Measurements from ENCODE around the gene VAT1L. TPM values are rescaled to one million over a fixed set of nuclear protein-coding genes. Genes with fewer than 3 reads are reported as not detected.

The VAT1L gene
- total RNA-seq, 1 donor from 2014 or later: not detected

DNA sequence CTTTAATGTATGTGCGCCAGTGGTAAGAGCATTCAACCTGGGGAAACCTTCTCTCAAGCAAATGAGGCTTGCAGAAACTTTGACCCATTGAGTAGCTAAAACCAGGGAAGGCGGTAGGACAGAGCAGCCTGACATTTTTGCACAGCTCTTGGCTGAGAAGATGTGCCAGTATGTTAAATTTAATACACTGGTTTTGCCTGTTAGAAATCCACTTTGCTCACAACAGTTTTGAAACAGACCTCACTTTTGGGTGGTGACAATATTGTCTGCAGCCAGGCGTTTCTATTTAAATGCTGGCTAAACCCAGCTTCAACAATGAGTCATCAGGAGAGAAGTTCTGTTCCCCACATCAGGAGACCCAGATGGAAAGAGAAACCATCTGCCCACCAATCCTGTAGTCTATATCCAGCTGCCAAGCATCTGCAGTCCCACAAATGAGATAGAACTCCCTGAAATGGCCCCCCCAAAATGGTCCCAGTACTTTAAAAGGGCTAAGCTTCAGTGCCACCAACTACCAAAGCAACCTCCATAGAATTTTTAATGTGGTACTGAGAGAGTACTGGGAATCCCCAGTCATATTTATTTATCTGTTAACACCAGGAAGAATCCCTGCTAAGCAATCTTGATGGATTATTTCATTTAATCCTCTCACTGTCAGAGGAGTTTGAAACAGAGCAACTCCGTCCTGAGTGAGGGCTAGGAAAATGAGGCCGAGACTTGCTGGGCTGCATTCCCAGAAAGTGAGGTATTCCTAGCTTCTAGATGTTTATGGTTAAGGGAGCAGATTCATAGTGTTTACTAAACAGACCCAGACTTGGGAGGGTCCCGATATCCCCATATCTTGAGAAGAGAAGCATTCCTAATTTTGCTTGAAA lies 205.0 kb downstream of the VAT1L start:
- FAIRE-seq (no peak), DNase-seq (ENCODE audit: low read depth) (peak; percentile 17)
- H3K4me3 ChIP-seq (ENCODE audit: low read depth, low read length): no peak overlapping the region
- no peaks in the 10 kb centered on the region for H3K36me3 ChIP-seq (ENCODE audit: control insufficient read depth, insufficient read depth, low read length)
- TF ChIP-seq, protein P1, sequence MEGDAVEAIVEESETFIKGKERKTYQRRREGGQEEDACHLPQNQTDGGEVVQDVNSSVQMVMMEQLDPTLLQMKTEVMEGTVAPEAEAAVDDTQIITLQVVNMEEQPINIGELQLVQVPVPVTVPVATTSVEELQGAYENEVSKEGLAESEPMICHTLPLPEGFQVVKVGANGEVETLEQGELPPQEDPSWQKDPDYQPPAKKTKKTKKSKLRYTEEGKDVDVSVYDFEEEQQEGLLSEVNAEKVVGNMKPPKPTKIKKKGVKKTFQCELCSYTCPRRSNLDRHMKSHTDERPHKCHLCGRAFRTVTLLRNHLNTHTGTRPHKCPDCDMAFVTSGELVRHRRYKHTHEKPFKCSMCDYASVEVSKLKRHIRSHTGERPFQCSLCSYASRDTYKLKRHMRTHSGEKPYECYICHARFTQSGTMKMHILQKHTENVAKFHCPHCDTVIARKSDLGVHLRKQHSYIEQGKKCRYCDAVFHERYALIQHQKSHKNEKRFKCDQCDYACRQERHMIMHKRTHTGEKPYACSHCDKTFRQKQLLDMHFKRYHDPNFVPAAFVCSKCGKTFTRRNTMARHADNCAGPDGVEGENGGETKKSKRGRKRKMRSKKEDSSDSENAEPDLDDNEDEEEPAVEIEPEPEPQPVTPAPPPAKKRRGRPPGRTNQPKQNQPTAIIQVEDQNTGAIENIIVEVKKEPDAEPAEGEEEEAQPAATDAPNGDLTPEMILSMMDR (IDR thresholded peaks at IDR 0.05; ENCODE audit: insufficient read depth, low read length, severe bottlenecking): no peak
- H3K27me3 ChIP-seq (ENCODE audit: control insufficient read depth, insufficient read depth, low read length): no peaks in the 10 kb centered on the region

DNA sequence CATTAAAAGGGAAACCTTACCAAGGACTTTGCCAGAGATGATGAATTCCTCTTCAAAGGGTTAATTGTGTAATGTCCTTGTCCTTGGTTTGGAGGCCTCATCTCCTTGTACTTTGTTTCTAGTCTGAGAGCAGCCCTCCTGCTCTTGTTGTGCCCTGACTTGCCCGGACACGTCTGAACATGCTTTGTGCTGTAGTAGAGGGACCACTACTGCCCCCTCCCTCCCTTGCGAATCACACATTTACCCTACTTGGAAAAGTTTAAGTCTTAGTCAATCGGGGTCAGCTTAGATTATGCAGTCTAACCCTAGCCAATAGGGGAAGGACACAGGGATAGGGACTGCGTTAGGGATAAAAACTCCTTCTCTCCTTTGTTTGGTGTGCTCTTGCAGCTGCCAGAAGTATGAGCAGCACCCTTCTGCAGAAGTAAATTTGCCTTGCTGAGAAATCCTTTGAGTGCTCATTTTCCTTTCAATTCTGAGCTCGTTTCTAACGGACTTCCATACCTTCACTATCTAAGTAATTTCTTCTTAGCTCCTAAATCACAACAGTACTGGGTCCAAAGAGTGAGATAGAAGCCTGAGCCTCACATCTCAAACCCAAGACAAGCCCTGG lies 207.6 kb downstream of the VAT1L start:
- FAIRE-seq (no peak), DNase-seq (ENCODE audit: low read depth) (no peak)
- Histone ChIP-seq H3K4me3 (ENCODE audit: low read depth, low read length) (no peak overlapping the region), H3K27me3 (ENCODE audit: control insufficient read depth, insufficient read depth, low read length) (no peaks in the 10 kb centered on the region), H3K36me3 (ENCODE audit: control insufficient read depth, insufficient read depth, low read length) (no peaks in the 10 kb centered on the region)
- TF ChIP-seq, protein P1 (IDR thresholded peaks at IDR 0.05; ENCODE audit: insufficient read depth, low read length, severe bottlenecking): no peak

DNA sequence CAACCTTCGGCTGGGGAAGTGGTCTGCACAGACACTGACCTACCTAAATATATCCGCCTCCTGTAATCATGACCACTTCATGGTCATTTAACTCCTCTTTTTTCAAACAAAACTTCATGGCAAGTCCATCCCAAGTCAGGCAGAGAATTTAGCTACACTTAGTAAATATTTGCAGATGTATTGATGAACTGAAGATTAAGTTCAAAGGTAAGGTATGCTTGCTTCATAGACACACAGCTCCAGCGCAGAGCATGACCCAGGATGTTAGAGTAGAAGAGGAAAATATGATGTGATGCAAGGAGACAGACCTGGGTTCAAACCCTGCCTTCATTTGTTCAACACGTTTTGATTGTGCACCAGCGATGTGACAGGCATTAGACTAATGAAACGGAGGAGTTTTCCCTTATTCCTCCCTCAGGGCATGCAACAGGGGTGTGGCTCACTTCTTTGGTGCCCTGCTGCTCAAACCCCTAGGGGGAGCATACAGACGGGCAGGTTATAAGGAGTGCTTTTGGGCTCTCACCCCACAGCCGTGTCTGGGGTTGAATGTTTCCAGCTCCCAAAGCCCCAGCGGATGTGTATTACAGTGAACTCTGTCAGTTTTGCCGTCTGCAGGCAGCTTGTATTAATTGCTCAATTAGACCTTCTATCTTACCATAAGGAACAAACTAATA lies 210.1 kb downstream of the VAT1L start:
- FAIRE-seq (no peak), DNase-seq (ENCODE audit: low read depth) (no peak)

GRCh38 chr16:78001451-78002025 lies 213.2 kb downstream of the VAT1L start:
- Histone ChIP-seq H3K27me3 (ENCODE audit: control insufficient read depth, insufficient read depth, low read length) (no peaks in the 10 kb centered on the region), H3K36me3 (ENCODE audit: control insufficient read depth, insufficient read depth, low read length) (no peaks in the 10 kb centered on the region), H3K4me3 (ENCODE audit: low read depth, low read length) (no peak overlapping the region)
- FAIRE-seq (no peak), DNase-seq (ENCODE audit: low read depth) (no peak)
- TF ChIP-seq, protein P1 (IDR thresholded peaks at IDR 0.05; ENCODE audit: insufficient read depth, low read length, severe bottlenecking): no peak

More for the DNA sequence above, 210.1 kb downstream of the VAT1L start:
- H3K27me3 ChIP-seq (ENCODE audit: control insufficient read depth, insufficient read depth, low read length): no peaks in the 10 kb centered on the region
- no peaks in the 10 kb centered on the region for H3K36me3 ChIP-seq (ENCODE audit: control insufficient read depth, insufficient read depth, low read length)
- TF ChIP-seq, protein P1 (IDR thresholded peaks at IDR 0.05; ENCODE audit: insufficient read depth, low read length, severe bottlenecking): no peak
- H3K4me3 ChIP-seq (ENCODE audit: low read depth, low read length): no peak overlapping the region

DNA sequence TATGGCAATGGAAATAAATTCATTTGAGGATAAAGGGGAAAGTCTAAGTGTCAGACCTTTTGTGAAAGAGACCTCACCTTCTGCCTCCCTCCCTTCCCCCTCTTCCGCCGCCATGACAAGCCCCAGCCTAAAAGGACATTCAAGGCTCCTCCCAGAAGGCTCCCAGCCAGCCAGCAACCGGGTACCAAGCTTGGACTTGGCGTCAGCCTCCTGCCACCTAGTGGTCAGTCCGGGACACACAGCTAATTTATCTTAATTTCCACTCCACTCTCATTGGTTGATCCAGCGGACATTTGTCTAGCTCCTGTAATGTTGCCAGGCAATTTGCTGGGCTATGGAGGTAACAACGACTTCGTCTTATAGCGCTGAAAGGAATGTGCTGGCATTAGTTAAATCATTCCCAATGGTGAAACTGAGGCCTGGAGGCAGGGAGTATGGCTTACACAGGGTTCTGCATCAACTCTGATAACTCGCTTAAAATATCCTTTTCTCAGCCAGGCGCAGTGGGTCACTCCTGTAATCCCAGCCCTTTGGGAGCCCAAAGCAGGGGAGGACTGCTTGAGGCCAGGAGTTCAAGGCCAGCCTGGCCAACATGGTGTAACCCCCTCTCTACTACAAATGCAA lies 214.7 kb downstream of the VAT1L start:
- H3K4me3 ChIP-seq (ENCODE audit: low read depth, low read length): no peak overlapping the region
- FAIRE-seq (no peak), DNase-seq (ENCODE audit: low read depth) (peak; percentile 72)
- no peaks in the 10 kb centered on the region for H3K36me3 ChIP-seq (ENCODE audit: control insufficient read depth, insufficient read depth, low read length)
- no peaks in the 10 kb centered on the region for H3K27me3 ChIP-seq (ENCODE audit: control insufficient read depth, insufficient read depth, low read length)
- TF ChIP-seq, protein P1 (IDR thresholded peaks at IDR 0.05; ENCODE audit: insufficient read depth, low read length, severe bottlenecking): peak; percentile 79
